HG02884 (cell line): ENCODE data around the gene RAPSN.
"Not testable (repeated sequence)": the region's sequence is repeated elsewhere in the genome, so short reads cannot be mapped to it uniquely, and the experiment has no call there.

Source experiments
- ATAC-seq: cut with Tn5 transposase; IDR thresholded peaks from one replicate; pipeline ENCODE4 v1.9.1; 2021; ENCODE audit warnings: mild to moderate bottlenecking, moderate library complexity; ENCODE audit not compliant: unreplicated experiment

RAPSN gene

GRCh38 chr11:47466701-47467250, 17.8 kb upstream of the RAPSN start:
- ATAC-seq, result no peak

- no peak for ATAC-seq
Measured at GRCh38 chr11:47466201-47466600, 17.3 kb upstream of the RAPSN start.

GRCh38 chr11:47464483-47464882, 15.5 kb upstream of the RAPSN start:
- ATAC-seq, result no peak

- no peak for ATAC-seq
Measured at GRCh38 chr11:47461876-47462275, 12.9 kb upstream of the RAPSN start.

- no peak for ATAC-seq
Measured at GRCh38 chr11:47460571-47461235, 11.8 kb upstream of the RAPSN start.

GRCh38 chr11:47454258-47454671, 5.3 kb upstream of the RAPSN start:
- not testable (repeated sequence) for ATAC-seq

GRCh38 chr11:47453365-47453764, 4.4 kb upstream of the RAPSN start:
- no peak for ATAC-seq

GRCh38 chr11:47451990-47452389, 3.1 kb upstream of the RAPSN start:
- no peak for ATAC-seq

GRCh38 chr11:47451436-47451835, 2.5 kb upstream of the RAPSN start:
- no peak for ATAC-seq

GRCh38 chr11:47449541-47449940, 605 bp upstream of the RAPSN start:
- no peak for ATAC-seq

GRCh38 chr11:47447906-47448305, 1.0 kb downstream of the RAPSN start:
- no peak for ATAC-seq

GRCh38 chr11:47446833-47447232, 2.1 kb downstream of the RAPSN start:
- ATAC-seq, result no peak

GRCh38 chr11:47445840-47446239, 3.1 kb downstream of the RAPSN start:
- ATAC-seq, result no peak

GRCh38 chr11:47443817-47444216, 5.1 kb downstream of the RAPSN start:
- no peak for ATAC-seq

GRCh38 chr11:47443028-47443700, 5.8 kb downstream of the RAPSN start:
- no peak for ATAC-seq

GRCh38 chr11:47442514-47442913, 6.4 kb downstream of the RAPSN start:
- ATAC-seq, result no peak

GRCh38 chr11:47441421-47441820, 7.5 kb downstream of the RAPSN start:
- no peak for ATAC-seq

GRCh38 chr11:47440054-47440476, 8.9 kb downstream of the RAPSN start:
- ATAC-seq, result no peak

- ATAC-seq, result no peak
Measured at GRCh38 chr11:47438721-47439120, 10.2 kb downstream of the RAPSN start.

GRCh38 chr11:47437746-47438418, 11.1 kb downstream of the RAPSN start:
- ATAC-seq, result no peak

GRCh38 chr11:47437218-47437745, 11.7 kb downstream of the RAPSN start:
- ATAC-seq, result no peak

GRCh38 chr11:47436726-47437125, 12.2 kb downstream of the RAPSN start:
- no peak for ATAC-seq
